Kidney (tissue), 14 donors: ENCODE results near the gene SERINC2. TPM values are rescaled to one million over a fixed set of nuclear protein-coding genes. Genes with fewer than 3 reads are reported as not detected.

ENCODE experiments used
- DNase-seq, 5 donors: peaks; one replicate each; pipeline ENCODE4 v3.0.0-alpha.2; 2013 to 2020
- FAIRE-seq: peaks from 2 replicates; lab custom pipeline; 2012; peaks lifted over from hg19 to GRCh38; lab: Jason Lieb, UNC
- H3K27ac ChIP-seq, 2 donors: one replicate each; pipeline ENCODE4 v1.7.0; 2013; ENCODE audit warnings: low read depth in 2 of 2, low read length in 2 of 2, inconsistent platforms in 1 of 2
- H3K27me3 ChIP-seq: one replicate; pipeline ENCODE4 v1.7.1; 2013; ENCODE audit warnings: low read length, inconsistent platforms; ENCODE audit not compliant: control insufficient read depth, insufficient read depth
- H3K36me3 ChIP-seq, 3 donors: one replicate each; pipeline versions ENCODE4 v1.7.0 to v1.7.1; 2013; ENCODE audit warnings: low read length in 3 of 3, control low read depth in 1 of 3, inconsistent platforms in 1 of 3; ENCODE audit not compliant: insufficient read depth in 3 of 3, control insufficient read depth in 2 of 3
- H3K4me1 ChIP-seq, 3 donors: one replicate each; pipeline versions ENCODE4 v1.7.0 to v1.7.1; 2013; ENCODE audit warnings: low read length in 3 of 3, inconsistent platforms in 1 of 3, low read depth in 1 of 3; ENCODE audit not compliant: control insufficient read depth in 2 of 3, insufficient read depth in 2 of 3
- H3K4me3 ChIP-seq, 3 donors: one replicate each; pipeline versions ENCODE4 v1.7.0 to v1.8.1; 2013; ENCODE audit warnings: low read length in 3 of 3, control low read depth in 1 of 3, inconsistent platforms in 1 of 3
- H3K9ac ChIP-seq, 3 donors: one replicate each; pipeline versions ENCODE4 v1.7.0 to v1.7.1; 2013; ENCODE audit warnings: low read length in 3 of 3, control low read depth in 1 of 3, inconsistent platforms in 1 of 3
- H3K9me3 ChIP-seq, 3 donors: one replicate each; pipeline versions ENCODE4 v1.7.0 to v1.7.1; 2013; ENCODE audit warnings: low read length in 3 of 3, control low read depth in 1 of 3, inconsistent platforms in 1 of 3; ENCODE audit not compliant: control insufficient read depth in 2 of 3, insufficient read depth in 1 of 3
- CTCF ChIP-seq: IDR thresholded peaks from 3 replicates; pipeline ENCODE4 v1.5.1; 2012; ENCODE audit warnings: mild to moderate bottlenecking, moderate library complexity, borderline replicate concordance; ENCODE audit not compliant: insufficient read depth; ENCODE audit errors: extremely low read depth
- intact Hi-C: fragments of 100-400 bp; cut with DNase I; formaldehyde crosslinking; loops from one replicate; pipeline ENCODE4 v1.11.1; 2022
- polyA plus RNA-seq: library from polyadenylated mRNA; stranded (reverse); fragments of 350-450 nt; fragmentation: Illumina TruSeq; extraction: RNeasy Lipid Tissue Mini Kit (QIAGEN cat#74804); gene quantifications from one replicate; pipeline ENCODE4 v1.2.3, GENCODE V29; 2014; ENCODE audit warnings: low read depth, low replicate concordance; ENCODE audit not compliant: insufficient read depth
- total RNA-seq: library from RNA; stranded (reverse); fragmentation: NEBNext Ultra II Directional; extraction: Animal tissue kit (Norgen Biotek cat#: 25700); gene quantifications from one replicate; pipeline ENCODE4 v1.2.1, GENCODE V29; 2021
- donor health status: control.
- donor health status: control.
- donor health status: control.
- donor health status: control.
- donor health status: control.
- donor health status: DM: yes; HTN: yes; CAD: no.
- donor health status: Normal renal cell carcinoma (clear cell type).

The SERINC2 gene
- total and polyA plus RNA-seq, 2 donors from 2014 or later, result 99.2 to 126 TPM

- DNase-seq (no peak), FAIRE-seq (no peak)
- intact Hi-C loops, result loop anchor here (10.0 kb wide), 1 partner anchor 236 kb away; no protein-coding TSS in a partner anchor
- Histone ChIP-seq H3K36me3 (peaks cover 0 to 8% (median 0%) of the 10 kb centered on the region in 3 donors), H3K4me1 (peaks cover 0 to 25% (median 13%) of the 10 kb centered on the region in 3 donors), H3K4me3 (no peak overlapping the region), H3K27me3 (no peaks in the 10 kb centered on the region), H3K9me3 (no peaks in the 10 kb centered on the region), H3K27ac (no peak overlapping the region), H3K9ac (no peak overlapping the region)
- TF ChIP-seq CTCF, result no peak
Observed at GRCh38 chr1:31420716-31421115, 7.7 kb downstream of the SERINC2 start.

- Histone ChIP-seq H3K9me3 (no peaks in the 10 kb centered on the region), H3K4me1 (peaks cover 0 to 19% (median 8%) of the 10 kb centered on the region in 3 donors), H3K36me3 (peaks cover 0 to 15% (median 3%) of the 10 kb centered on the region in 3 donors), H3K27me3 (no peaks in the 10 kb centered on the region), H3K27ac (no peak overlapping the region), H3K9ac (no peak overlapping the region), H3K4me3 (no peak overlapping the region)
- intact Hi-C loops, result loop anchor here (10.0 kb wide), 1 partner anchor 237 kb away; no protein-coding TSS in a partner anchor
- DNase-seq (peak in 2 of 5 donors; percentile 39 to 54), FAIRE-seq (no peak)
- no peak for TF ChIP-seq CTCF
Observed at GRCh38 chr1:31421371-31422040, 8.5 kb downstream of the SERINC2 start.

DNA sequence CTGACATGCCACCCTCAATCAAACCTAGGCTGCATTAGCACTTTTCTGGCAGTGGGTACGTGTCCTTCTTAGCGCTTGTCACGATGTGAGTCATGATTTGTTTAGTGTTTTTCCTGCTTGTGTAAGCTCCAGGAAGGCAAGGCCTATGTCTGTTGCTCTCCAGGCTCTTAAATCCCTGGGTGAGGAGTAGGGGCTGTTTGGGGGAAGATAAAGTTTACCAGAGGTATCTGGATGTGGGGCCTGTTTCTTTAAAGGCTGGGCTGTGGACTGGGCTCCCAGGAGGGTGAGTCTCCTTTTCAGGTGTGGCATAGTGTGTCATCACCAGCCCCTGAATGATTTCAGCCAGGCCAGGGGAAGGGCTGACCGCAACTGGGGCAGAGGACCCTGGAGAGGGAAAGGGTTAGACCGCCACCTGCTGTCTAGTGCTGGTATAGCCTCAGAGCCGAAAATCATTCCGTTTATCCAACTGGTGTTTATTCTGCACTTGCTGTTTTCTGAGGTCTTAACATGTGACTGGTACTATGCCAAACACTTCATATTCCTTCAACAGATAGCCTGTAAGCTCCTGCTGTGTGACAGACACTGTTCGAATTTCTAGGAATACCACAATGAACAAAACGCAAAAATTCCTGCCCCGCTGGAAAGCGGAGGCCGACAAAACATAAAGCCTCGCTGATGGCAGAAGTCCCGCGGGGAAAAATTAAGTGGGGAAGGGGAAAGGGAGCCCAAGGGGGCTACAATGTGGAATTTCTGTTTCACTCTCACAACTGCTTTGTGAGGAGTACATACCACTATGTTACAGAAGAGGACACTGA lies 9.7 kb downstream of the SERINC2 start:
- no peaks in the 10 kb centered on the region for H3K27me3 ChIP-seq
- FAIRE-seq (peak; percentile 54), DNase-seq (peak; percentile 73 to 87 (median 78))
- H3K4me3 ChIP-seq, result no peak overlapping the region
- H3K9ac ChIP-seq, result no peak overlapping the region
- peaks cover 0 to 27% (median 3%) of the 10 kb centered on the region in 3 donors for H3K36me3 ChIP-seq
- intact Hi-C loops, result loop anchor here (10.0 kb wide), 1 partner anchor 238 kb away; no protein-coding TSS in a partner anchor
- H3K4me1 ChIP-seq, result peaks cover 0 to 10% (median 6%) of the 10 kb centered on the region in 3 donors
- H3K27ac ChIP-seq, result peak overlapping the region in 1 of 2 donors; percentile 32
- TF ChIP-seq CTCF, result peak; percentile 98
- H3K9me3 ChIP-seq, result no peaks in the 10 kb centered on the region
